Mammary epithelial cell (primary cell): ENCODE measurements around the gene RTN3.

Experiments used
- CTCF ChIP-seq, 2 donors: IDR thresholded peaks in 1 of 2; conservative IDR thresholded peaks in 1 of 2; 2 replicates each; pipeline ENCODE4 v1.5.1; 2011 to 2012; ENCODE audit warnings: inconsistent platforms in 2 of 2, low read length in 2 of 2, mild to moderate bottlenecking in 2 of 2, control low read depth in 1 of 2, low read depth in 1 of 2; ENCODE audit not compliant: insufficient read depth in 1 of 2; ENCODE audit errors: extremely low read depth in 1 of 2
- EZH2 ChIP-seq: IDR thresholded peaks from 2 replicates; pipeline ENCODE4 v1.6.1; 2012; ENCODE audit warnings: low read length, inconsistent platforms, borderline replicate concordance

GRCh38 chr11:63795066-63795465 is 113.8 kb downstream of the RTN3 start:
- TF ChIP-seq CTCF (conservative IDR thresholded peaks at IDR 0.05 in 1 of 2, IDR thresholded peaks at IDR 0.05 in 1 of 2; ENCODE audit: extremely low read depth in 1 of 2, insufficient read depth in 1 of 2, low read depth in 1 of 2, low read length in 2 of 2) (no peak), EZH2 (no peak)
